ENCODE data around the gene CMYA5.
"Not testable (repeated sequence)": the region's sequence is repeated elsewhere in the genome, so short reads cannot be mapped to it uniquely, and the experiment has no call there.

Gene CMYA5

GRCh38 chr5:79689541-79690466 lies at the start of gene CMYA5:
TSS of gene CMYA5 (plus strand) at chr5:79689836. CDS start at chr5:79689908, 72 bp downstream.
- DNase-seq (ENCODE audit: low spot score), result peak; percentile 14

DNA sequence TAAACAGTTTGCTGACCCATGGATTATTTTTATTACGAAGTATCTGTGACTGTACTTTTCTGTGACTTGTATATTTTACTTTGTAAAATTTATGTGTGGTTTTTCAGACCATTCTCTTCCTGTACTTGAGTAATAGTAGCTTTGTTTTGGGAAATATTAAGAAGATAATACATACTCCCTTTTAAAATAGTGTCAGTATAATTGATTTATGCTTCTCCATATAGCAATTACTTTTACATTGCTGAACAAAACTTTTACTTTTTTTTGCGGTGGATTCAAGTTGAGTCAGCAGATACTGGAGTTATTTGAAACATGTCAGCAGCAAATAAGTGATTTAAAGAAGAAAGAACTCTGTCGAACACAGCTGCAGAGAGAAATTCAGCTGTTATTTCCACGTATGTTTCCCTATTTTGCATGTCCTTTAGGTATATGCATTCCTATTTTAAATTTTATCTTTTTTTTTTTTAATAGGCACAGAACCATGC lies 49.0 kb upstream of the CMYA5 start:
- no peak for DNase-seq (ENCODE audit: low spot score)

- no peak for DNase-seq (ENCODE audit: low spot score)
Measured at GRCh38 chr5:79641414-79641813, 48.2 kb upstream of the CMYA5 start.

DNA sequence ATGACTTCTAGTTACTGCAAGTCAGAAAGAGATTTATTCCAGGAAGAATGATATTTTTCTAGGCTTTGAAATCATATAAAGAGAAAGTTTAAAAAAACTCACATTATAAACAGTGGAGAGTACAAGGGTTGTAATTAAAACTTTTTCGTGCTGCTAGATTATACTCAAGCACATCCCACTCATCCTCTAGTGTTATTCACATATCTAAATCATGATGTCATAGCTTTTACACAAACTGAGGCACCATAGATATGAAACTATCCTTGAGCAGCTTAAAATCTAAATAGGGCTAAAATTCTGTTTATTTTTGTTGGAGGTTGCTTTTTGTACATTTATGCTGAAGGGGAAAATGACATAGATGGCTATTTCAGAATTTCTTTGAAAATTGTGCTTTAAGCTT lies 47.4 kb upstream of the CMYA5 start:
- DNase-seq (ENCODE audit: low spot score), result no peak

- DNase-seq (ENCODE audit: low spot score), result no peak
Measured at GRCh38 chr5:79653843-79654242, 35.8 kb upstream of the CMYA5 start.

- DNase-seq (ENCODE audit: low spot score), result no peak
Measured at GRCh38 chr5:79663212-79663611, 26.4 kb upstream of the CMYA5 start.

DNA sequence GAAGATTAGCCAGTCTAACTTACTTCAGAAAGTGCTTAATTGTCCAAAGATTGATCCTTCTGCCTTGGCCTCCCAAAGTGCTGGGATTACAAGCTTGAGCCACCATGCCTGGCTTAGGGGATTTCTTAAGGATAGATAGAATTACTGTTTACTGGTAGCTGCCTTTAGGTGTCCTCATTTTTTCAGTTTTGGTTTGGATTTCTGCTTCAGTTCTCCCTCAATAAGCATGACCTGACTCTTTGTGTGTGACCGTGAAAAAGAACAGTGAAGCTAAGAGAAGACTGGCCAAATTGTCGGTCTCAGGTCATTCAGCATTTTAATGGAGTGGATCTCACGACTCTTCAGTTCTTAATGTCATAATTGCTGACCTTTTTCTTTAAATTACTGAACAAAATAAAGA lies 22.9 kb upstream of the CMYA5 start:
- DNase-seq (ENCODE audit: low spot score), result peak; percentile 28

DNA sequence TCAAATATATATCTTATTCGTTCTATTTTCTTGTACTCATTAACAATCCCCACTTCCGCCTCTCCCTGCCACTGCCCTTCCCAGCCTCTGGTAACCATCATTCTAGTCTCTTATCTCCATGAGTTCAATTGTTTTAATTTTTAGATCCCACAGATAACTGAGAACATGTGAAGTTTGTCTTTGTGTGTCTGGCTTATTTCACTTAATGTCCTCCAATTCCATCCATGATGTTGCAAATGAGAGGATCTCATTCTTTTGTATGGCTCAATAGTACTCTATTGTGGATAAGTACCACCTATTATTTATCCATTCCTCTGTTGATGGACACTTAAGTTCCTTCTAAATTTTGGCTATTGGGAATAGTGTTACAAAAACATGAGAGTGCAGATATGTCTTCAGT lies 17.2 kb upstream of the CMYA5 start:
- no peak for DNase-seq (ENCODE audit: low spot score)

- DNase-seq (ENCODE audit: low spot score), result not testable (repeated sequence)
Measured at GRCh38 chr5:79676354-79676753, 13.3 kb upstream of the CMYA5 start.

DNA sequence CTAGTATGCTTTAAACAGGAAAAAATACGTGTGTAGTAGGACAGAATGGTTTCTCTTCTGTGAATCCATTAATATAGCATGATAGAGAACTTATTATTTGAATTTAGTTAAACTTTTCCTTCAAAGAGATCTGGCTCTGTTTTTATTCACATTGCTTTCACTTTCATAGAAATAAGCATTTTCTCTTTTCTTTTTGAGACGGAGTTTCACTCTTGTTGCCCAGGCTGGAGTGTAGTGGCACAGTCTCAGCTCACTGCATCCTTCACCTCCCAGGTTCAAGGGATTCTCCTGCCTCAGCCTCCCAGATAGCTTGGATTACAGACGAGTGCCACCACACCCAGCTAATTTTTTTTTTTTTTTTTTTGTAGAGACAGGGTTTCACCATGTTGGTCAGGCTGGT lies 7.5 kb upstream of the CMYA5 start:
- DNase-seq (ENCODE audit: low spot score), result not testable (repeated sequence)

DNA sequence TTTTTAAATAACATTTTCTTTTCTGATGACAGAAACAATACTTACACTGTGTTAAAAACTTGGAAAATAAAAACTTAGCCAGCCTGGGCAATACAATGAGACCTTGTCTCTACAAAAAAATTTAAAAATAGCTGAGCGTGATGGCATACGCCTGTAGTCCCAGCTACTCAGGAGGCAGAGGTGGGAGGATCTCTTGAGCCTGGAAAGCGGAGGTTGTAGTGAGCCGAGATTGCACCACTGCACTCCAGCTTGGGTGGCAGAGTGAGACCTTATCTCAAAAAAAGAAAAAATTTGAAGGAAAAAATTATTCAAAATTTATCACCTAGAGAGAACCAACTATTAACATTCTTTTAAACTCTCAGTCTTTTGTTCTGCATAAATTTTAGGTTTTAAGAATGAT lies 4.9 kb upstream of the CMYA5 start:
- no peak for DNase-seq (ENCODE audit: low spot score)

- no peak for DNase-seq (ENCODE audit: low spot score)
Measured at GRCh38 chr5:79685627-79686026, 4.0 kb upstream of the CMYA5 start.

DNA sequence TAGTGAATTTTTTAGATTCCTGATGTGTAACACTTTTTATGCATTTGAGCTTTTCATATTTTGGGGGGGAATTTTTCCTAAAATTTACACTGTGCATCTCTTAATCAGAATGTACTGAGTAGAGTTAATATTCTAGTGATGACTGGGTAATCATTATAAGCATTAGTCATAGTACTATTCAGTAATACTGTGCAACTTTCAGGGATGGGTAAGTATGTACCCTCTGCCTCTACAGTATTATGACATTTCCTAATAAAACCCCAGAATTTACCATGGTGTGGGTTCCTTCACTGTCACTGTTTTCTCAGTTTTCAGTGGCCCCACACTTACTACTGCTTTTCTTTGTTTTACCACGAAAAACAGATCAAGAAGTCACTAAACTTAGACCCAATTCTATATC lies 2.8 kb upstream of the CMYA5 start:
- DNase-seq (ENCODE audit: low spot score), result no peak

DNA sequence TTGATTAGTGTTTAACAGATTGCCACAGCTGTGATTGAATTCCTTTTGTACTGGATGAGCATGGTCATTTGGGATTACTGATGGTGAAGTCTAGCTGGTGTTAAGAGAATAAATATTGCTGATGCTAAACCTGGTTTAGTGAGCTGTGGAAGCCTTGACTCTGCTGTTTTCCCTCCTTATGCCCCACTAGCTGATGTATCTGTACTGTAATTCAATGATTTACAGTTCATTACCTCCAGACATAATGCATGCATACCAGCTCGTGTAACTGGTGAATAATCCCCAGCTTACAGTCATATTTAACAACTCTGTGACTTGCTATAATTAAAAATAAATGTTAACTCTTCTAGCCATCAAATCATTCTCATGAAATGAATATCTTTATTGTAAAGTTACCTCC lies 1.7 kb upstream of the CMYA5 start:
- no peak for DNase-seq (ENCODE audit: low spot score)

GRCh38 chr5:79691007-79691406 lies 1.4 kb downstream of the CMYA5 start:
- DNase-seq (ENCODE audit: low spot score), result no peak

DNA sequence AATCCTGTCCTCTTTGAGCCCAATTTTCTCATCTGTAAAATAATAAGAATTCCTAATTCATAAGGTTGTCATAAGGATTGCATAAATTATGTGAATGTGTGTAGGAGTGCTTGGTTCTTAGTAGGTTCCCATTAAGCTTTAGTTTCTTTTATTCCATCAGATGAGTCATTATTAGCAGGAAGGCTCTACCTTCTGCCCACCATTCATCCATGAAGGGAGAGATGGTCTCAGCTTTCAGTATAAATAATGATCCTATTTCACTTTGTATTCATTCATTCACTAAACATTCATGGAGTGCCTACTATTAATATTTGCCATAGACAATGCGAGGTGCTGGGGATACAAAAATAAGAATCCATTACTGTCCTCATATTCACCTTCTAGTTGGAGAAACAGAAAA lies 3.0 kb downstream of the CMYA5 start:
- DNase-seq (ENCODE audit: low spot score), result no peak

DNA sequence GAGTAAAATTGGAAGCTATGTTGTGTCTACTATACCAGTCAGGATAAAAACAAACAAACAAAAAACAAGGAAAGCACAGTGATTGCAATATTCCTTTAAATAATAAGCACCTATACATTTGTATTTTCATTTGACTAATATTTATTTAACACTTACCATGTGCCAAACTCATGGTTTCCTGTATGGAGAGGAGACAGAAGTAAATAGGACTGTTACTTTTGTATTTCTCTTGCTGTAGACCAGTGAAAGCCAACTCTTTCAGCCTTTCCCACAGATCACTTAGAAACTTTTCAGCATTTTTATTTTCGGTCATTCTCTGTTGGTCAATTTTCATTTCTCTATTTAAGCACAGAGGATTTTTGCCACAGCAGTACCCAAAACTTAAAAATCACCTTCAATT lies 4.5 kb downstream of the CMYA5 start:
- DNase-seq (ENCODE audit: low spot score), result no peak

DNA sequence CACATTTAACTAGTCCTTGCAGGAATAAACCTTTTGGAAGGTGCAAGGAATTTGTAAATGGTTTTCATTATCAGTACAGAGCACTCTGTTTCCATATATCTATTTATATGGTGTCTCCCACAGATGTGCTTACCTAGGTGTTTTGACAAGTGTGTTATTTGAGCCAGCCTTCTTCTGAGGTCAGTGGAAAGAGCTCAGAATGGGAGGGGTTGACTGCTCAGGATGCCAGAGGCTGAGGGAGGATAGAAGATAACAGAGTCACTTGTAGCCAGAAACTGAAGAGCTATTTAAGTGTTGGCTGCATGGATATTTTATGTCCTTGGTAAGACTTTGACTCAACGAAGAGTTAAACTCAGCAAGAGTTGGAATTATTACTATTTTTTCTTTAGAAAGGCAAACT lies 5.0 kb downstream of the CMYA5 start:
- no peak for DNase-seq (ENCODE audit: low spot score)

- no peak for DNase-seq (ENCODE audit: low spot score)
Measured at GRCh38 chr5:79695526-79695925, 5.9 kb downstream of the CMYA5 start.

GRCh38 chr5:79697222-79698170 lies 7.9 kb downstream of the CMYA5 start:
- no peak for DNase-seq (ENCODE audit: low spot score)

DNA sequence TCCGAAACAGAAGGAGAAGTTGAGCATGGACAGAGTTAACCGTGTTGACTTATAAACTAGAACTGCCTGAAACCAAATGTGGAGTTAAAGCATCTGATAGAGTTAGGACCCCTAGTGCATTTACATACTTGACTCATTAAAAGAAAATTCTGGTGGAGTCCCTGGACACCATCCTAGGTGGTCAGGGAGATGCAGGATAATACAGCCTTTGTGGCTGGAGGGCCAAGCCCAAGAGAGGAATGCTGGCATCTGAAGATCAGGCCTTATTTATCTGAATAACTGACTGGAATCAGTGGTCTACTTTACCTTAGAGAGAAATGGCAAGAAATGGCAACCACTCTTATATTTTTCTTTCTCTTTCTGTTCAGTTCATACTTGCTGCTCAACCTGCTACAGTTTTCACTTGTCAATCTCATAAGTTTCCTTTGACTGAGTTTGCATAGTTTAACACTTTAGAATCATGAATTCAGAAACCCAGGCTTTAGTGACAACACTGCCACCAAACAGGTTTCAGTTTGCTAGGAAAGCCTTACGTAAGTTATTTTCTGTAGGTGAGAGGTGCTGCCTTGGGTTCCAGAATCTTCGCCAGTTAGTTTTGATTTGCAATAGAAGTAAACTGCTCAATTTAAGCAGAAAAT lies 10.2 kb downstream of the CMYA5 start:
- no peak for DNase-seq (ENCODE audit: low spot score)

All from Ammon's horn (tissue), 1 donor.